Astrocyte (in vitro differentiated cells and primary cell): ENCODE data around the gene DBF4B.

Experiments used
- CTCF ChIP-seq: IDR thresholded peaks from 2 replicates; pipeline ENCODE4 v1.5.1; 2011; ENCODE audit warnings: low read depth, mild to moderate bottlenecking, inconsistent platforms, low read length, moderate library complexity; ENCODE audit not compliant: insufficient read depth
- EZH2 ChIP-seq: IDR thresholded peaks from 2 replicates; pipeline ENCODE4 v1.6.1; 2012; ENCODE audit warnings: mild to moderate bottlenecking, low read length, inconsistent platforms; ENCODE audit not compliant: insufficient read depth

GRCh38 chr17:44768505-44769142 lies 60.2 kb downstream of the DBF4B start:
- TF ChIP-seq CTCF (no peak), EZH2 (no peak)
